Omental fat pad (tissue), 4 donors: ENCODE results near the gene HPCAL4. TPM values are rescaled to one million over a fixed set of nuclear protein-coding genes. Genes with fewer than 3 reads are reported as not detected.

Experiments
- ATAC-seq: fragments of 150-250 bp; one replicate; pipeline ENCODE4 v1.9.1; 2016; ENCODE audit warnings: mild to moderate bottlenecking, moderate library complexity; ENCODE audit not compliant: low FRiP score
- DNase-seq: peaks from one replicate; pipeline ENCODE4 v3.0.0-alpha.2; 2019; ENCODE audit warnings: low spot score
- CTCF ChIP-seq, 3 donors: fragments of 450-650 bp; IDR thresholded peaks; one replicate each; pipeline ENCODE4 v1.5.1; 2016 to 2017; ENCODE audit warnings: antibody characterized with exemption in 3 of 3, mild to moderate bottlenecking in 3 of 3, moderate library complexity in 2 of 3
- total RNA-seq, 4 donors: library from RNA; depleted of rRNA; stranded (reverse); fragments of >200 nt; gene quantifications; one replicate each; pipeline ENCODE4 v1.1.0, GENCODE V29; 2016

Gene HPCAL4
- total RNA-seq, 4 donors from 2014 or later: 0.16 to 0.74 (median 0.24) TPM; not detected in 1

- TF ChIP-seq CTCF (IDR thresholded peaks at IDR 0.05): no peak
- DNase-seq: no peak
- ATAC-seq: no peak
Measured at GRCh38 chr1:39663559-39663958, 27.7 kb downstream of the HPCAL4 start.

- TF ChIP-seq CTCF (IDR thresholded peaks at IDR 0.05): no peak
- ATAC-seq (no peak), DNase-seq (no peak)
Measured at GRCh38 chr1:39662861-39663260, 28.4 kb downstream of the HPCAL4 start.

GRCh38 chr1:39659538-39659937, 31.7 kb downstream of the HPCAL4 start:
- ATAC-seq (no peak), DNase-seq (no peak)
- no peak for TF ChIP-seq CTCF (IDR thresholded peaks at IDR 0.05)

GRCh38 chr1:39659110-39659509, 32.1 kb downstream of the HPCAL4 start:
- TF ChIP-seq CTCF (IDR thresholded peaks at IDR 0.05): no peak
- ATAC-seq (no peak), DNase-seq (no peak)

- DNase-seq (no peak), ATAC-seq (no peak)
- TF ChIP-seq CTCF (IDR thresholded peaks at IDR 0.05): no peak
Measured at GRCh38 chr1:39657923-39658485, 33.2 kb downstream of the HPCAL4 start.

GRCh38 chr1:39657402-39657801, 33.8 kb downstream of the HPCAL4 start:
- ATAC-seq (no peak), DNase-seq (no peak)
- TF ChIP-seq CTCF (IDR thresholded peaks at IDR 0.05): no peak

- no peak for DNase-seq
- no peak for ATAC-seq
- TF ChIP-seq CTCF (IDR thresholded peaks at IDR 0.05): no peak
Measured at GRCh38 chr1:39656391-39656790, 34.8 kb downstream of the HPCAL4 start.
